ENCODE measurements around the gene ERC2.

ERC2 gene

DNA sequence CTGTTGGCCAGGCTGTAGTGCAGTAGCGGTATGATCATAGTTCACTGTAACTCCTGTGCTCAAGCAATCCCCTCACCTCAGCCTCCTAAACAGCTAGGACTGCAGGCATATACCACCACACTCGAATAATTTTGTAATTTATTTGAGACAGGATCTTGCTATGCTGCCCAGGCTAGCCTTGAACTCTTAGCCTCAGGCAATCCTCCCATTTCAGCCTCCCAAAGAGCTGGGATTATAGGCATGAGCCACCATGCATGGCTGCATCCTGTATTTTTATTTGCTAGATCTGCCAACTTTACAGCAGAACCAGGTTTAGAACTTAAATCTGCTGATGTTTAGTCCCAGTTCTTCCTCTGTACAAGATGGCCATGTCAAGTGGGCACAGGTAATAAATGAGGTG is 69.6 kb downstream of the ERC2 start:
- TF ChIP-seq, protein P1, sequence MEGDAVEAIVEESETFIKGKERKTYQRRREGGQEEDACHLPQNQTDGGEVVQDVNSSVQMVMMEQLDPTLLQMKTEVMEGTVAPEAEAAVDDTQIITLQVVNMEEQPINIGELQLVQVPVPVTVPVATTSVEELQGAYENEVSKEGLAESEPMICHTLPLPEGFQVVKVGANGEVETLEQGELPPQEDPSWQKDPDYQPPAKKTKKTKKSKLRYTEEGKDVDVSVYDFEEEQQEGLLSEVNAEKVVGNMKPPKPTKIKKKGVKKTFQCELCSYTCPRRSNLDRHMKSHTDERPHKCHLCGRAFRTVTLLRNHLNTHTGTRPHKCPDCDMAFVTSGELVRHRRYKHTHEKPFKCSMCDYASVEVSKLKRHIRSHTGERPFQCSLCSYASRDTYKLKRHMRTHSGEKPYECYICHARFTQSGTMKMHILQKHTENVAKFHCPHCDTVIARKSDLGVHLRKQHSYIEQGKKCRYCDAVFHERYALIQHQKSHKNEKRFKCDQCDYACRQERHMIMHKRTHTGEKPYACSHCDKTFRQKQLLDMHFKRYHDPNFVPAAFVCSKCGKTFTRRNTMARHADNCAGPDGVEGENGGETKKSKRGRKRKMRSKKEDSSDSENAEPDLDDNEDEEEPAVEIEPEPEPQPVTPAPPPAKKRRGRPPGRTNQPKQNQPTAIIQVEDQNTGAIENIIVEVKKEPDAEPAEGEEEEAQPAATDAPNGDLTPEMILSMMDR (IDR thresholded peaks at IDR 0.05; ENCODE audit: extremely low read depth, missing control alignments), result no peak
- no peak for DNase-seq (ENCODE audit: low spot score)

DNA sequence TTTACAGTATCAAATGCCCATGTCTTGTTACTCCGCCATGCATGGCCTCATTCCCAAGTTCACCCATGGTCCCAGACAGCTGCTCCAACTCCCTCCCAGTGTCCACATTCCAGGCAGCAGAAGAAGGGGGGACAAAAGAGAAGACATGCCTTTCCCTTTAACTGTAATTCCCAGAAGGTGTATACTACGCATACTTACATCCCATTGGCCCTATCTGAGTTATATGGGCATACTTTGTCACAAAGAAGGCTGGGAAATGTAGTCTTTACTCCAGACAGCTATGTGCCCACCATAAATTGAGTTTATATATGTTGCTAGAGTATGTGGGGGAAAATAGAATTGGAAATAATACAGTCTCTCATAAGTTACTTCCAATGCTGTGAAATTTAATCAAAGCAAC is 70.5 kb downstream of the ERC2 start:
- DNase-seq (ENCODE audit: low spot score), result no peak
- TF ChIP-seq, protein P1 (IDR thresholded peaks at IDR 0.05; ENCODE audit: extremely low read depth, missing control alignments), result no peak

DNA sequence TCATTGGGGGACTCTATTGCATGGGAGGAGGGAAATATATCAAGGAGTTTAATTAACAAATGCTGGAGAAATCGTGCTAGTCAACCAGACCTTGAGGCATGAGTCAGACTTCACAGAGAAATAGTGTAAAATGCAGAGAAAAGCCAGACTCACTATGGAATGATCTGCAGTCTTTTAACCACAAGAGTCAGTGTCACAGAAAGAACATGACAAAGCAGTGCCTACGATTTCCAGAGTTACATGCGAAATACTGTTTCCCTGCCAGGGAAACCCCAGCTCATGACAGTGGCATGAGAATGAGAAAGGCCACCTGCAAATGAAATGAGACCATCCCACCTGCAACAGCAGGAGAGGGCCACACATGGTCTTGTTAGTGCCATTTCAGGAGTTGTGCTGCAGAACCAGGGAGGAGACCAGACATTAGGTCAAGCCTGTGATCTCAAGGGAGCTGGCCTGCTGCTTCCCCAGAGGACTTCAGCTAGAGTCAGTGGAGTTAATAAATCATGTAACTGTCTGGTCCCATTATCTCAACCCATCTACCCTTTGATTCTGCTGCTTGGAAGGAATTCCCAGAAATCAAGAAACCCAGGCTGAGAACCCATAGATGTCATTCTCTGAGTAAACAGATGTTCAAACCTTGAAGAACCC is 79.0 kb downstream of the ERC2 start:
- TF ChIP-seq, protein P1 (IDR thresholded peaks at IDR 0.05; ENCODE audit: extremely low read depth, missing control alignments), result no peak
- no peak for DNase-seq (ENCODE audit: low spot score)

DNA sequence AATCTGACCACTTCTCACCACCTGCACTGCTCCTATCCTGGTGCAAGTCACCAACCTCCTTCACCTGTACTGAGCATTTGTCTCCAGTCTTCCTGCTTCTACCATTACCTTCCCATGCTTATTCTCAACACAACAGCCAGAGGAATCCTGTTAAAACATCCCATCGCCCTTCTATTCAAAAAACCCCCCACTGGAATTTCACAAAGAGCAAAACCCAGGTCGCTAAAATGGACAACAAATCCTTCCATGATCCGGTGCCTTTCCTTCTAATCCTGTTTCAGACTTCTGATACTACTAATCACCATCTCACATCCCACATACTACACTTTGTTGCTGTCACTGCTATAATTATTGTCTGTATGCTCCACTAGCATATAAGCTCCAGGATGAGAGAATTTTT is 85.2 kb downstream of the ERC2 start:
- TF ChIP-seq, protein P1 (IDR thresholded peaks at IDR 0.05; ENCODE audit: extremely low read depth, missing control alignments), result no peak
- DNase-seq (ENCODE audit: low spot score), result no peak

DNA sequence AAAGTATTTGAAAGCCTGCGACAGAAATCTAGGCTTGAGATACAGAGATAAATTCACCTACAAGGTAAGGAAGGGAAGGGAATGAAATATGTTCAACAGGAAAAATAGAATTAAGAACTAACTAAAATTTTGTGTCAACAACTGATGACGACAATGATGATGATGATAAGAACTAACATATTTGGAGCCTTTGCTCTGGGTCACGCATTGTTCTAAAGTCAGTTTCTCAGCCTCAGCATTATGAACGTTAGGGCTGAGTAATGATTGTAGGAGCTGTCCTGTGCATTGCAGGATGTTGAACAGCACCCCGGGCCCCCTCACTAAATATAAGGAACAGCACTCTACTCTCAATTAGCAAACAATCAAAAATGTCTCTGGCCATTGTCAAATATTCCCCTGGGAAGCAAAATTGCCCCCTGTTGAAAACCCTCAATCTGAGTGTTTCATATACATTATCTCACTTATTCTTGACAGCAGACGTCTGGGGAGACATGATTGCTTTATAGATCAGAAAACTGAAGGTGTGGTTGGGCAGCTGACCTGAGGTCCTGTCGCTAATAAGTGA is 88.5 kb downstream of the ERC2 start:
- TF ChIP-seq, protein P1 (IDR thresholded peaks at IDR 0.05; ENCODE audit: extremely low read depth, missing control alignments), result no peak
- no peak for DNase-seq (ENCODE audit: low spot score)

DNA sequence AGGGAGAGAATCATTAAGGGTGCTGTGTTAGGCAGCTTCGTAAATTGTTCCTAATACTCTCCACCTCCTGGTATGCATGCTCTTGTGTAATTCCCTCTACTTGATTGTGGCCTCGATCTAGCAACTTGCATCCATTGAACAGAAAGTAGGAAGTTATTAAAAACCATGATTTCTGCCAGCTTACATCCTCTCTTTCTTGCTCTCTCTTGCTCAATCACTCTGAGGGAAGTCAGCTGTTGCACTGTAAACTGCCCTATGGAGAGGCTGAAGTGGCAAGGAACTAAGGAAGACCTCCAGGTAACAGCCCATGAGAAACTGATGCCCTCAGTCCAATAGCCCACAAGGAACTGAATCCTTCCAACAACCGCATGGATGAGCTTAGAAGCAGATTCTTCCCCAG is 92.6 kb downstream of the ERC2 start:
- TF ChIP-seq, protein P1 (IDR thresholded peaks at IDR 0.05; ENCODE audit: extremely low read depth, missing control alignments), result no peak
- no peak for DNase-seq (ENCODE audit: low spot score)

DNA sequence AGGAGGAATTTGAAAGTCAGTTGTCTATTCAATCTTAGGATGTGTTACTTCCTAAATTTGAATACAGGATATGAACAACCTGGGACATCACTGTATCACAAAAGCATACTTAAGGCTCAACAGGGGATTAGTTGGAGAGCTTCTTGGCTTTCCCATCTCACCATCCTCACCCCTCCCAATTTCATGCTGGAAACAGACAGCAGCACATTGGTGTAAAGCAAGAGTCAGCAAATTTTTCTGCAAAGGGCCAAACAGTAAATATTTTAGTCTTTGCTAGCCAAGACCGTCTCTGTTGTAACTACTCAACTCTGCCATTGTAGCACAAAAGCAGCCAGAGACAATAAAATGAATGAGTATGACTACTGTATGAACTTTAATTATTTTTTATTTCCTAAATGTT is 94.9 kb downstream of the ERC2 start:
- no peak for DNase-seq (ENCODE audit: low spot score)
- TF ChIP-seq, protein P1 (IDR thresholded peaks at IDR 0.05; ENCODE audit: extremely low read depth, missing control alignments), result no peak
